Fibroblast of lung (primary cell): ENCODE data around the gene MGAT4C. TPM values are rescaled to one million over a fixed set of nuclear protein-coding genes. Genes with fewer than 3 reads are reported as not detected.

Experiments used
- DNase-seq, 2 donors: peaks; one replicate each; pipeline versions ENCODE4 v3.0.0 to v3.0.0-alpha.2; 2010; ENCODE audit warnings: low read depth in 2 of 2
- H2AFZ ChIP-seq: 2 replicates; pipeline ENCODE4 v1.5.1; 2012; ENCODE audit warnings: low read length, control low read depth, inconsistent platforms
- H3K27ac ChIP-seq: 2 replicates; pipeline ENCODE4 v1.5.1; 2011; ENCODE audit warnings: low read length, control low read depth; ENCODE audit not compliant: insufficient read depth
- H3K27me3 ChIP-seq: 2 replicates; pipeline ENCODE4 v1.5.1; 2011; ENCODE audit warnings: mild to moderate bottlenecking, low read length; ENCODE audit not compliant: control insufficient read depth, insufficient read depth
- H3K36me3 ChIP-seq: 2 replicates; pipeline ENCODE4 v1.5.1; 2011; ENCODE audit warnings: low read length; ENCODE audit not compliant: control insufficient read depth, insufficient read depth
- H3K4me1 ChIP-seq: 2 replicates; pipeline ENCODE4 v1.5.1; 2011; ENCODE audit warnings: low read length; ENCODE audit not compliant: control insufficient read depth, insufficient read depth; ENCODE audit errors: extremely low read depth
- H3K4me2 ChIP-seq: 2 replicates; pipeline ENCODE4 v1.5.1; 2011; ENCODE audit warnings: low read length, control low read depth; ENCODE audit not compliant: insufficient read depth; ENCODE audit errors: extremely low read depth
- H3K4me3 ChIP-seq, 4 experiments: fragments of 200-600 bp in 1 of 4; sonication (generic) in 1 of 4; replicated peaks in 1 of 4; 2 replicates each; pipeline ENCODE4 v1.5.1; 2011 to 2016; ENCODE audit warnings: low read length in 4 of 4, low read depth in 3 of 4, mild to moderate bottlenecking in 3 of 4, control low read depth in 2 of 4, inconsistent platforms in 1 of 4, mixed read lengths in 1 of 4; ENCODE audit not compliant: insufficient read depth in 1 of 4; ENCODE audit errors: control extremely low read depth in 1 of 4
- H3K79me2 ChIP-seq: 2 replicates; pipeline ENCODE4 v1.5.1; 2012; ENCODE audit warnings: mild to moderate bottlenecking, low read length, inconsistent platforms; ENCODE audit not compliant: control insufficient read depth, insufficient read depth
- H3K9ac ChIP-seq: 2 replicates; pipeline ENCODE4 v1.5.1; 2011; ENCODE audit warnings: mild to moderate bottlenecking, low read length, control low read depth; ENCODE audit not compliant: insufficient read depth
- H3K9me3 ChIP-seq: 2 replicates; pipeline ENCODE4 v1.5.1; 2012; ENCODE audit warnings: low read depth, low read length; ENCODE audit not compliant: control insufficient read depth, insufficient read depth
- H4K20me1 ChIP-seq: 2 replicates; pipeline ENCODE4 v1.5.1; 2011; ENCODE audit warnings: low read length; ENCODE audit not compliant: control insufficient read depth, insufficient read depth; ENCODE audit errors: extremely low read depth
- EZH2 ChIP-seq: IDR thresholded peaks from 2 replicates; pipeline ENCODE4 v1.5.1; 2012; ENCODE audit warnings: low read length, control low read depth, mild to moderate bottlenecking; ENCODE audit errors: missing control alignments
- polyA plus RNA-seq, 2 donors: library from polyadenylated mRNA; depleted of rRNA in 1 of 2; stranded (reverse) in 1 of 2; unstranded in 1 of 2; fragments of >200 nt; gene quantifications; 2 replicates each; pipeline ENCODE4 v1.2.1, GENCODE V29; 2011 to 2012; ENCODE audit warnings: missing spikeins in 1 of 2
- total RNA-seq: library from RNA; depleted of rRNA; stranded (reverse); fragments of >200 nt; gene quantifications from 2 replicates; pipeline ENCODE4 v1.2.1, GENCODE V29; 2014
- TF ChIP-seq, protein P1 (sequence below), 2 donors: IDR thresholded peaks in 1 of 2; conservative IDR thresholded peaks in 1 of 2; 1 replicate in 1 of 2; 2 replicates in 1 of 2; pipeline ENCODE4 v1.5.1; 2011 to 2012; ENCODE audit warnings: low read length in 2 of 2, control low read depth in 1 of 2, inconsistent platforms in 1 of 2, low read depth in 1 of 2, mild to moderate bottlenecking in 1 of 2

Gene MGAT4C
- total and polyA plus RNA-seq, 2 donors (not counting 1 experiment from before 2014, with no cell fraction given) = not detected

DNA sequence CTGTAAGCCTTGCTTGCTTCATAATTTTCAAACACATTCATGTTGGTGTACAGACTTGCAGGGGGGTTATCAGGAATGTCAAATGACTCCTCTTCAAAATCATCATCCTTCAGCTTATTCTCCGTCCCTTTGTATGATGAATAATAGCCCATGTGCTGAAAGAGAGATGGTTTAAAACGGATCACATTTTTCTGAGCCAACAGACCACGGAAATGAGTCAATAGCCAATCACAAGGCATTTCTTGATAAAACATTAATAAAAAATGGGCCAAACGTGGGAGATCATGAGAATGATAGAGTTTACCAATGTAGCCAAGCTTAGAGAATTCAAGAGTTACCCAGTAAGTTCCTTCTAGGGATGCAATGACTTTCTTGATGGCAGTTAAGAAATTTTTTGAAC is 276.6 kb downstream of the MGAT4C start:
- Histone ChIP-seq H3K4me1 (no peaks in the 10 kb centered on the region), H4K20me1 (no peaks in the 10 kb centered on the region), H2AFZ (no peak overlapping the region), H3K9ac (no peak overlapping the region), H3K27me3 (no peaks in the 10 kb centered on the region), H3K36me3 (no peaks in the 10 kb centered on the region), H3K79me2 (no peaks in the 10 kb centered on the region), H3K27ac (no peak overlapping the region), H3K9me3 (no peaks in the 10 kb centered on the region), H3K4me3 (no peak overlapping the region), H3K4me2 (no peak overlapping the region)
- TF ChIP-seq, protein P1, sequence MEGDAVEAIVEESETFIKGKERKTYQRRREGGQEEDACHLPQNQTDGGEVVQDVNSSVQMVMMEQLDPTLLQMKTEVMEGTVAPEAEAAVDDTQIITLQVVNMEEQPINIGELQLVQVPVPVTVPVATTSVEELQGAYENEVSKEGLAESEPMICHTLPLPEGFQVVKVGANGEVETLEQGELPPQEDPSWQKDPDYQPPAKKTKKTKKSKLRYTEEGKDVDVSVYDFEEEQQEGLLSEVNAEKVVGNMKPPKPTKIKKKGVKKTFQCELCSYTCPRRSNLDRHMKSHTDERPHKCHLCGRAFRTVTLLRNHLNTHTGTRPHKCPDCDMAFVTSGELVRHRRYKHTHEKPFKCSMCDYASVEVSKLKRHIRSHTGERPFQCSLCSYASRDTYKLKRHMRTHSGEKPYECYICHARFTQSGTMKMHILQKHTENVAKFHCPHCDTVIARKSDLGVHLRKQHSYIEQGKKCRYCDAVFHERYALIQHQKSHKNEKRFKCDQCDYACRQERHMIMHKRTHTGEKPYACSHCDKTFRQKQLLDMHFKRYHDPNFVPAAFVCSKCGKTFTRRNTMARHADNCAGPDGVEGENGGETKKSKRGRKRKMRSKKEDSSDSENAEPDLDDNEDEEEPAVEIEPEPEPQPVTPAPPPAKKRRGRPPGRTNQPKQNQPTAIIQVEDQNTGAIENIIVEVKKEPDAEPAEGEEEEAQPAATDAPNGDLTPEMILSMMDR (conservative IDR thresholded peaks at IDR 0.05 in 1 of 2, IDR thresholded peaks at IDR 0.05 in 1 of 2; ENCODE audit: low read depth in 1 of 2, low read length in 2 of 2) = no peak
- no peak for TF ChIP-seq EZH2
- no peak for DNase-seq

DNA sequence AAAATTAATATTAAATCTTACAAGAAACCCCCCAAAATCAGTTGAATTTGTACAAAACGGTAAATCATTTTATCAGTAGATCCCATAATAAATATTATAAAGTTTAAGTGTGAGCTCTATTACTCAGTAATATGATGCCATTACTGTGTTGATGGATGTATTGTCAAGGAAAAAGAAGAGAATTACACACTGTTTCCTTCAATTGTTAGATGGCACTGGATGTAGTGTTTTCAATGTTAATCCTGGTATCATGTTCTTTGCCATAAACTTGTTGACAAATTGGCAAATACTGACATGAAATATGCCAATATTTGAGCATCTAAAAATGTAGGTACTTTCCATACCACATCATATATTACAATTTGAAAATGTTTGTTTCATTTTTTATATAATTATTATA is 280.5 kb downstream of the MGAT4C start:
- no peaks in the 10 kb centered on the region for H3K36me3 ChIP-seq
- H4K20me1 ChIP-seq = no peaks in the 10 kb centered on the region
- DNase-seq = no peak
- H3K4me2 ChIP-seq = no peak overlapping the region
- no peak overlapping the region for H2AFZ ChIP-seq
- H3K9me3 ChIP-seq = no peaks in the 10 kb centered on the region
- no peak overlapping the region for H3K27ac ChIP-seq
- no peaks in the 10 kb centered on the region for H3K27me3 ChIP-seq
- no peaks in the 10 kb centered on the region for H3K4me1 ChIP-seq
- H3K79me2 ChIP-seq = no peaks in the 10 kb centered on the region
- H3K9ac ChIP-seq = no peak overlapping the region
- TF ChIP-seq EZH2 = no peak
- TF ChIP-seq, protein P1 (conservative IDR thresholded peaks at IDR 0.05 in 1 of 2, IDR thresholded peaks at IDR 0.05 in 1 of 2; ENCODE audit: low read depth in 1 of 2, low read length in 2 of 2) = no peak
- H3K4me3 ChIP-seq = no peak overlapping the region

DNA sequence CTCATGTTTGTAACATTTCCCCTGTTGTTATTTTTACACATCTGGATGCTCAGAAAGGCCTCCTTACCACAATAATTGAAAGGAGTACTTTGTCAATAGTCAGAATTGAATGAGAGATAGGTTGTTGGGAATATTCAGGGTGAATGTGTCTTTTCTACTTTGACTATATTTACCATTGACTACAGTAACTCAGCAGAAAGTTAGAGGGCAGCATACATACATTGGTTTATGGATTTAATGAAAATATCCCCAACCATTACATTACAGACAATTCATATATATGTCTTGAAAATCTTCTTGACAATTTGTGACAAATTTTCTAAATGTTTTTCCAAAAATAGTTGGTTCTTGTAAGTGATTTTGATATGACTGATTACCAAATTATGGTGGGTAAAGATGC is 284.4 kb downstream of the MGAT4C start:
- H3K9ac ChIP-seq = no peak overlapping the region
- H3K4me3 ChIP-seq = no peak overlapping the region
- H2AFZ ChIP-seq = no peak overlapping the region
- no peaks in the 10 kb centered on the region for H3K79me2 ChIP-seq
- no peak for DNase-seq
- no peaks in the 10 kb centered on the region for H4K20me1 ChIP-seq
- no peaks in the 10 kb centered on the region for H3K27me3 ChIP-seq
- TF ChIP-seq EZH2 = no peak
- TF ChIP-seq, protein P1 (conservative IDR thresholded peaks at IDR 0.05 in 1 of 2, IDR thresholded peaks at IDR 0.05 in 1 of 2; ENCODE audit: low read depth in 1 of 2, low read length in 2 of 2) = peak in 1 of 2 donors; percentile 25
- H3K9me3 ChIP-seq = no peaks in the 10 kb centered on the region
- no peaks in the 10 kb centered on the region for H3K4me1 ChIP-seq
- no peaks in the 10 kb centered on the region for H3K36me3 ChIP-seq
- no peak overlapping the region for H3K4me2 ChIP-seq
- no peak overlapping the region for H3K27ac ChIP-seq
